Panc1 (cell line): ENCODE measurements around the gene MTURN.

Experiments used
- POLR2AphosphoS5 ChIP-seq: IDR thresholded peaks from 2 replicates; pipeline ENCODE4 v1.6.1; 2012; ENCODE audit warnings: mild to moderate bottlenecking, low read depth, low read length, moderate library complexity
- TCF7L2 ChIP-seq: IDR thresholded peaks from 2 replicates; pipeline ENCODE4 v1.6.1; 2011; ENCODE audit warnings: mild to moderate bottlenecking, low read depth, low read length, inconsistent platforms
- TF ChIP-seq, protein P1 (sequence below): fragments of 450-650 bp; IDR thresholded peaks from 2 replicates; pipeline ENCODE4 v1.5.1; 2017; ENCODE audit warnings: mild to moderate bottlenecking
- TF ChIP-seq, protein P2 (sequence below), 2 experiments: IDR thresholded peaks; 2 replicates each; pipeline ENCODE4 v1.6.1; 2011 to 2012; ENCODE audit warnings: low read depth in 2 of 2, control low read depth in 1 of 2, low read length in 1 of 2, mild to moderate bottlenecking in 1 of 2, moderate library complexity in 1 of 2; ENCODE audit not compliant: insufficient read depth in 1 of 2

DNA sequence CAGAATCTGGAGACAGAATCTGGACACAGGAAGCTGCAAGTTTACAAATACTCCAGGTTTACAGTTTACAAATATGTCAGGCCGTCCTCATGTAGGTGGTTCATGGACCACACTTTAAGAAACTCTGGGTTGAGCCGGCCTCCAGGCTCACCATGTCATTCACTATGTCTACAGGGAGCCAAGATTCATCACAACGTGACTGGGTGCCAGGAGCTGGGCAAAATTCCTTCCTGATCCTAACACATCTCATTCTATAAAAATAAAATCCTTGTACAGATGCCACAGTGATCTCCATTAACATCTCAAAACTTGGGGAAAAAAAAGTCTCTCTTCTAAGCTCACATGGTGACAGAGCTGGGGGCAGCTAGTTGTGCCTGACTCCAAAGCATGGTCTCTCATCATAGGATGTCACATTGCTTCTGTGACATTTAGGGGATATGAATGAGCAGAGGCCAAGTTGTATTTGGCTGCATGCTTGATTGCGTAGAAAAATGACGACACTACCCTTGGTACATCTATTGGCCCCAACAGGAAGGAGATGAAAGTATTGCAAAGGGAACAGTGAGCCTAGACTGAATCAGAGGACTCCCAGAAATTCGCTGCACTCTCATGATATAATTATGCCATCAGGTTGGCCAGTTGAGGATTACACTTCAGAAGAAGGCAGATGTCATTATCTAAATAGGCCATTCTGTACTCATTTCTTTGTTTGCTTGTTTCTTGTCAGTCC, 35.9 kb downstream of the MTURN start:
- TF ChIP-seq TCF7L2 (no peak), POLR2AphosphoS5 (no peak)
- TF ChIP-seq, protein P1, sequence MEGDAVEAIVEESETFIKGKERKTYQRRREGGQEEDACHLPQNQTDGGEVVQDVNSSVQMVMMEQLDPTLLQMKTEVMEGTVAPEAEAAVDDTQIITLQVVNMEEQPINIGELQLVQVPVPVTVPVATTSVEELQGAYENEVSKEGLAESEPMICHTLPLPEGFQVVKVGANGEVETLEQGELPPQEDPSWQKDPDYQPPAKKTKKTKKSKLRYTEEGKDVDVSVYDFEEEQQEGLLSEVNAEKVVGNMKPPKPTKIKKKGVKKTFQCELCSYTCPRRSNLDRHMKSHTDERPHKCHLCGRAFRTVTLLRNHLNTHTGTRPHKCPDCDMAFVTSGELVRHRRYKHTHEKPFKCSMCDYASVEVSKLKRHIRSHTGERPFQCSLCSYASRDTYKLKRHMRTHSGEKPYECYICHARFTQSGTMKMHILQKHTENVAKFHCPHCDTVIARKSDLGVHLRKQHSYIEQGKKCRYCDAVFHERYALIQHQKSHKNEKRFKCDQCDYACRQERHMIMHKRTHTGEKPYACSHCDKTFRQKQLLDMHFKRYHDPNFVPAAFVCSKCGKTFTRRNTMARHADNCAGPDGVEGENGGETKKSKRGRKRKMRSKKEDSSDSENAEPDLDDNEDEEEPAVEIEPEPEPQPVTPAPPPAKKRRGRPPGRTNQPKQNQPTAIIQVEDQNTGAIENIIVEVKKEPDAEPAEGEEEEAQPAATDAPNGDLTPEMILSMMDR: no peak
- TF ChIP-seq, protein P2, sequence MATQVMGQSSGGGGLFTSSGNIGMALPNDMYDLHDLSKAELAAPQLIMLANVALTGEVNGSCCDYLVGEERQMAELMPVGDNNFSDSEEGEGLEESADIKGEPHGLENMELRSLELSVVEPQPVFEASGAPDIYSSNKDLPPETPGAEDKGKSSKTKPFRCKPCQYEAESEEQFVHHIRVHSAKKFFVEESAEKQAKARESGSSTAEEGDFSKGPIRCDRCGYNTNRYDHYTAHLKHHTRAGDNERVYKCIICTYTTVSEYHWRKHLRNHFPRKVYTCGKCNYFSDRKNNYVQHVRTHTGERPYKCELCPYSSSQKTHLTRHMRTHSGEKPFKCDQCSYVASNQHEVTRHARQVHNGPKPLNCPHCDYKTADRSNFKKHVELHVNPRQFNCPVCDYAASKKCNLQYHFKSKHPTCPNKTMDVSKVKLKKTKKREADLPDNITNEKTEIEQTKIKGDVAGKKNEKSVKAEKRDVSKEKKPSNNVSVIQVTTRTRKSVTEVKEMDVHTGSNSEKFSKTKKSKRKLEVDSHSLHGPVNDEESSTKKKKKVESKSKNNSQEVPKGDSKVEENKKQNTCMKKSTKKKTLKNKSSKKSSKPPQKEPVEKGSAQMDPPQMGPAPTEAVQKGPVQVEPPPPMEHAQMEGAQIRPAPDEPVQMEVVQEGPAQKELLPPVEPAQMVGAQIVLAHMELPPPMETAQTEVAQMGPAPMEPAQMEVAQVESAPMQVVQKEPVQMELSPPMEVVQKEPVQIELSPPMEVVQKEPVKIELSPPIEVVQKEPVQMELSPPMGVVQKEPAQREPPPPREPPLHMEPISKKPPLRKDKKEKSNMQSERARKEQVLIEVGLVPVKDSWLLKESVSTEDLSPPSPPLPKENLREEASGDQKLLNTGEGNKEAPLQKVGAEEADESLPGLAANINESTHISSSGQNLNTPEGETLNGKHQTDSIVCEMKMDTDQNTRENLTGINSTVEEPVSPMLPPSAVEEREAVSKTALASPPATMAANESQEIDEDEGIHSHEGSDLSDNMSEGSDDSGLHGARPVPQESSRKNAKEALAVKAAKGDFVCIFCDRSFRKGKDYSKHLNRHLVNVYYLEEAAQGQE (IDR thresholded peaks at IDR 0.05; ENCODE audit: insufficient read depth in 1 of 2, low read depth in 2 of 2, low read length in 1 of 2): no peak
